Keratinocyte (primary cell): Measurements from ENCODE around the gene SMURF2. TPM values are rescaled to one million over a fixed set of nuclear protein-coding genes. Genes with fewer than 3 reads are reported as not detected.
"Not testable (repeated sequence)": the region's sequence is repeated elsewhere in the genome, so short reads cannot be mapped to it uniquely, and the experiment has no call there.

ENCODE experiments used
- DNase-seq: peaks from one replicate; pipeline ENCODE4 v3.0.0-alpha.2; 2011; ENCODE audit warnings: low read depth, missing footprints, low spot score
- FAIRE-seq: peaks from 2 replicates; lab custom pipeline; 2011; peaks lifted over from hg19 to GRCh38; lab: Jason Lieb, UNC
- H2AFZ ChIP-seq: 2 replicates; pipeline ENCODE4 v1.6.0; 2012; ENCODE audit warnings: low read length, control low read depth, inconsistent platforms; ENCODE audit not compliant: control insufficient read depth
- H3K27ac ChIP-seq: 2 replicates; pipeline ENCODE4 v1.5.1; 2011; ENCODE audit warnings: low read length; ENCODE audit not compliant: control insufficient read depth, insufficient read depth
- H3K27me3 ChIP-seq: 3 replicates; pipeline ENCODE4 v1.6.0; 2011; ENCODE audit warnings: low read length; ENCODE audit not compliant: control insufficient read depth, insufficient read depth; ENCODE audit errors: extremely low read depth
- H3K36me3 ChIP-seq, 2 experiments: 2 replicates in 1 of 2; 3 replicates in 1 of 2; pipeline ENCODE4 v1.5.1; 2011; ENCODE audit warnings: low read length in 2 of 2, mild to moderate bottlenecking in 1 of 2; ENCODE audit not compliant: control insufficient read depth in 2 of 2, insufficient read depth in 2 of 2; ENCODE audit errors: extremely low read depth in 1 of 2
- H3K4me1 ChIP-seq: 3 replicates; pipeline ENCODE4 v1.5.1; 2011; ENCODE audit warnings: low read length; ENCODE audit not compliant: control insufficient read depth, insufficient read depth; ENCODE audit errors: extremely low read depth
- H3K4me2 ChIP-seq: 3 replicates; pipeline ENCODE4 v1.6.0; 2011; ENCODE audit warnings: low read depth, low read length; ENCODE audit not compliant: control insufficient read depth, insufficient read depth; ENCODE audit errors: extremely low read depth
- H3K4me3 ChIP-seq, 3 experiments: fragments of 200-600 bp in 1 of 3; sonication (generic) in 1 of 3; 2 replicates in 2 of 3; 3 replicates in 1 of 3; pipeline ENCODE4 v1.5.1; 2011 to 2016; ENCODE audit warnings: low read length in 3 of 3, mild to moderate bottlenecking in 3 of 3, control low read depth in 2 of 3, inconsistent platforms in 1 of 3, low read depth in 1 of 3, mixed read lengths in 1 of 3, mixed run types in 1 of 3, moderate library complexity in 1 of 3; ENCODE audit not compliant: control insufficient read depth in 2 of 3, insufficient read depth in 2 of 3; ENCODE audit errors: extremely low read depth in 1 of 3
- H3K79me2 ChIP-seq: 2 replicates; pipeline ENCODE4 v1.6.0; 2012; ENCODE audit warnings: low read length; ENCODE audit not compliant: control insufficient read depth, insufficient read depth
- H3K9ac ChIP-seq: 3 replicates; pipeline ENCODE4 v1.6.0; 2011; ENCODE audit warnings: low read length; ENCODE audit not compliant: control insufficient read depth, insufficient read depth; ENCODE audit errors: extremely low read depth
- H3K9me1 ChIP-seq: 3 replicates; pipeline ENCODE4 v1.6.0; 2011; ENCODE audit warnings: low read length; ENCODE audit not compliant: control insufficient read depth, insufficient read depth; ENCODE audit errors: extremely low read depth
- H3K9me3 ChIP-seq: 2 replicates; pipeline ENCODE4 v1.5.1; 2012; ENCODE audit warnings: low read depth, low read length; ENCODE audit not compliant: control insufficient read depth
- H4K20me1 ChIP-seq: 3 replicates; pipeline ENCODE4 v1.6.0; 2011; ENCODE audit warnings: low read length; ENCODE audit not compliant: control insufficient read depth, insufficient read depth; ENCODE audit errors: extremely low read depth
- CTCF ChIP-seq, 3 experiments: IDR thresholded peaks in 1 of 3; conservative IDR thresholded peaks in 1 of 3; optimal IDR thresholded peaks in 1 of 3; 2 replicates in 2 of 3; 3 replicates in 1 of 3; pipeline versions ENCODE3 to v1.5.1; 2011; ENCODE audit warnings: low read length in 3 of 3, mild to moderate bottlenecking in 3 of 3, moderate library complexity in 2 of 3, control low read depth in 1 of 3, inconsistent platforms in 1 of 3; ENCODE audit not compliant: insufficient read depth in 2 of 3; ENCODE audit errors: extremely low read depth in 1 of 3
- EZH2 ChIP-seq: IDR thresholded peaks from one replicate; pipeline ENCODE4 v1.6.1; 2012; ENCODE audit warnings: inconsistent platforms, mild to moderate bottlenecking, low read length, moderate library complexity
- dilution Hi-C: fragments of 300-500 bp; cut with MboI; formaldehyde crosslinking; loops from one replicate; pipeline ENCODE4 v1.7.0; 2020; ENCODE audit warnings: low sequenced_read_pairs; ENCODE audit not compliant: extremely low pct_ligation_motif_present
- polyA plus RNA-seq, 5 experiments: library from polyadenylated mRNA; depleted of rRNA in 3 of 5; stranded (reverse) in 3 of 5; stranded (forward) in 1 of 5; unstranded in 1 of 5; fragments of >200 nt; gene quantifications; 1 replicate in 1 of 5; 2 replicates in 3 of 5; 3 replicates in 1 of 5; pipeline versions ENCODE4 v1.2.1 to v1.2.3, GENCODE V29; 2011 to 2012; ENCODE audit warnings: missing spikeins in 2 of 5, low read depth in 1 of 5, low replicate concordance in 1 of 5

SMURF2 gene
- polyA plus RNA-seq, 1 donor (not counting 4 experiments of a cell fraction or from before 2014, with no cell fraction given): 128 TPM

GRCh38 chr17:64607862-64608565 is 54.1 kb downstream of the SMURF2 start:
- Histone ChIP-seq H3K9ac (no peak overlapping the region), H3K4me3 (no peak overlapping the region), H3K79me2 (peaks cover 93% of the 10 kb centered on the region), H3K4me1 (peaks cover 9% of the 10 kb centered on the region), H2AFZ (no peak overlapping the region), H3K27ac (no peak overlapping the region), H3K36me3 (no peaks in the 10 kb centered on the region), H3K9me1 (peaks cover 4% of the 10 kb centered on the region), H4K20me1 (peaks cover 53% of the 10 kb centered on the region), H3K4me2 (no peak overlapping the region), H3K27me3 (no peaks in the 10 kb centered on the region), H3K9me3 (no peaks in the 10 kb centered on the region)
- DNase-seq (no peak), FAIRE-seq (no peak)
- no peak for TF ChIP-seq CTCF (optimal IDR thresholded peaks at IDR 0.05 in 1 of 3, IDR thresholded peaks at IDR 0.05 in 1 of 3, conservative IDR thresholded peaks at IDR 0.05 in 1 of 3; ENCODE audit: extremely low read depth in 1 of 3, insufficient read depth in 2 of 3, low read length in 3 of 3)
- no peak for TF ChIP-seq EZH2
- dilution Hi-C loops: no loop called here

DNA sequence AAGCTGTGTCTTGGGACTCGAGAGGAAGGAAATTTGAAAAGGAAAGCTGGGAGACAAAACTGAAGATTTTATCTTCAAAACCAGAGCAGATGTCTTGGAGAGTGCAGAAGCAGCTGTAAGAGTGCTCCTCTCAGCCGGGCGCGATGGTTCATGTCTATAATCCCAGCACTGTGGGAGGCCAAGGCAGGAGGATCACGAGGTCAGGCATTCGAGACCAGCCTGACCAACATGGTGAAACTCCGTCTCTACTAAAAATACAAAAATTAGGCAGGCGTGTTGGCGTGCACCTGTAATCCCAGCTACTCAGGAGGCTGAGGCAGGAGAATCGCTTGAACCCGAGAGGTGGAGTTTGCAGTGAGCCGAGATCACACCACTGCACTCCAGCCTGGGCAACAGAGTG is 57.6 kb downstream of the SMURF2 start:
- DNase-seq, H3K9ac ChIP-seq, H3K4me1 ChIP-seq, H3K27ac ChIP-seq, H3K9me3 ChIP-seq, dilution Hi-C loops, H3K36me3 ChIP-seq, H3K9me1 ChIP-seq, H3K4me3 ChIP-seq, FAIRE-seq, H3K27me3 ChIP-seq, H3K4me2 ChIP-seq, H2AFZ ChIP-seq: not testable (repeated sequence)
- peaks cover 52% of the 10 kb centered on the region for H4K20me1 ChIP-seq
- peaks cover 97% of the 10 kb centered on the region for H3K79me2 ChIP-seq

DNA sequence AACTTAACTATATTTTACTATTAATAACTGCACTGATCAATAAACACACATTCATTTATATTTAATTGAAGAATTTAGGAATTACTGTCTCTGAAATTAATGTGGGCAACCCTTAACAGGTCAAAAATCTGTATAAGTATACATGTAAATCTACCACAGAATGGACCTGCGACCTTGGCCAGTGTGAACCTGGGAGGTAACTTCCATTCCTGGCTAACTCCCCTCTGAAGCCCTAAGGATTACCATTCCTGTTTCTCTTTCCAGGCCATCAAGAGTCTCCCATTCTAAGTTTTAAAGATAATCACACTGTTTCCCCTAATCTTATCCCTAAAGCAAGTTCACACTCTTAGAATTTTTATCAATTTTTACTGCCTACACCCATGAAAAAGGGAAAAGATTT is 58.1 kb downstream of the SMURF2 start:
- Histone ChIP-seq H3K4me3 (no peak overlapping the region), H3K4me2 (no peak overlapping the region), H3K9ac (no peak overlapping the region), H4K20me1 (peaks cover 55% of the 10 kb centered on the region), H3K27me3 (no peaks in the 10 kb centered on the region), H3K27ac (no peak overlapping the region), H3K36me3 (peaks cover 3 to 5% of the 10 kb centered on the region in 2 experiments), H3K9me3 (no peaks in the 10 kb centered on the region), H3K79me2 (peaks cover 98% of the 10 kb centered on the region), H3K9me1 (peaks cover 2% of the 10 kb centered on the region), H2AFZ (no peak overlapping the region), H3K4me1 (peaks cover 3% of the 10 kb centered on the region)
- no peak for TF ChIP-seq EZH2
- no peak for TF ChIP-seq CTCF (optimal IDR thresholded peaks at IDR 0.05 in 1 of 3, IDR thresholded peaks at IDR 0.05 in 1 of 3, conservative IDR thresholded peaks at IDR 0.05 in 1 of 3; ENCODE audit: extremely low read depth in 1 of 3, insufficient read depth in 2 of 3, low read length in 3 of 3)
- FAIRE-seq (no peak), DNase-seq (no peak)
- dilution Hi-C loops: no loop called here
